Bronchial epithelial cell (primary cell): ENCODE results near the gene DMD. TPM values are rescaled to one million over a fixed set of nuclear protein-coding genes. Genes with fewer than 3 reads are reported as not detected.

Source experiments
- DNase-seq: peaks from one replicate; pipeline ENCODE4 v3.0.0-alpha.2; 2010; ENCODE audit warnings: low read depth
- FAIRE-seq: peaks from 2 replicates; lab custom pipeline; 2011; peaks lifted over from hg19 to GRCh38; lab: Jason Lieb, UNC
- H3K27me3 ChIP-seq: 2 replicates; pipeline ENCODE4 v1.5.1; 2011; ENCODE audit warnings: low read length; ENCODE audit not compliant: control insufficient read depth, insufficient read depth
- H3K36me3 ChIP-seq: 2 replicates; pipeline ENCODE4 v1.5.1; 2011; ENCODE audit warnings: low read length; ENCODE audit not compliant: control insufficient read depth, insufficient read depth
- H3K4me3 ChIP-seq: 2 replicates; pipeline ENCODE4 v1.5.1; 2011; ENCODE audit warnings: mild to moderate bottlenecking, low read depth, low read length, control low read depth
- total RNA-seq: library from RNA; depleted of rRNA; stranded (reverse); fragments of >200 nt; gene quantifications from 2 replicates; pipeline ENCODE4 v1.2.1, GENCODE V29; 2014
- TF ChIP-seq, protein P1 (sequence below): IDR thresholded peaks from 2 replicates; pipeline ENCODE4 v1.5.1; 2011; ENCODE audit warnings: mild to moderate bottlenecking, moderate library complexity, low read length, control low read depth, inconsistent platforms; ENCODE audit not compliant: insufficient read depth, severe bottlenecking

DMD gene
- total RNA-seq, 1 donor from 2014 or later: 4.5 TPM

DNA sequence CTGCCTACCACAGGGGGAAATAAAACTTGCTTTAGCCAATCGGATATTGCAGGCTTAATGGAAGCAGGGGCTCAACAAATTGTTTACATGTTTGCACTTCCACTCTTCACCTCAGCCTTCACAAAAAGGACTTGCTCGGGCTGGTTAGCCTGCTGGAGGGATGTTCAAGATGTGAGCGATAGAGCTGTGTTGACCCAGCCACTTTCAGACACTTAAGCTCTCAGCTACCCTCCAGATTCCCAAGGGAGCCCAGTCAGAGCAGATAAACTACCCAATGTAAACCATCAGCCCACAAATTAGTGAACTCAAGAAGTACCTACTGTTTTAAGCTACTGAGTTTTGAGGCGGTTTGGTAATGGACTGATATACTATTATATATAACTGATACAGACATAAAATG is 1631.1 kb downstream of the DMD start:
- Histone ChIP-seq H3K36me3 (no peaks in the 10 kb centered on the region), H3K27me3 (no peaks in the 10 kb centered on the region), H3K4me3 (no peak overlapping the region)
- no peak for DNase-seq
- TF ChIP-seq, protein P1, sequence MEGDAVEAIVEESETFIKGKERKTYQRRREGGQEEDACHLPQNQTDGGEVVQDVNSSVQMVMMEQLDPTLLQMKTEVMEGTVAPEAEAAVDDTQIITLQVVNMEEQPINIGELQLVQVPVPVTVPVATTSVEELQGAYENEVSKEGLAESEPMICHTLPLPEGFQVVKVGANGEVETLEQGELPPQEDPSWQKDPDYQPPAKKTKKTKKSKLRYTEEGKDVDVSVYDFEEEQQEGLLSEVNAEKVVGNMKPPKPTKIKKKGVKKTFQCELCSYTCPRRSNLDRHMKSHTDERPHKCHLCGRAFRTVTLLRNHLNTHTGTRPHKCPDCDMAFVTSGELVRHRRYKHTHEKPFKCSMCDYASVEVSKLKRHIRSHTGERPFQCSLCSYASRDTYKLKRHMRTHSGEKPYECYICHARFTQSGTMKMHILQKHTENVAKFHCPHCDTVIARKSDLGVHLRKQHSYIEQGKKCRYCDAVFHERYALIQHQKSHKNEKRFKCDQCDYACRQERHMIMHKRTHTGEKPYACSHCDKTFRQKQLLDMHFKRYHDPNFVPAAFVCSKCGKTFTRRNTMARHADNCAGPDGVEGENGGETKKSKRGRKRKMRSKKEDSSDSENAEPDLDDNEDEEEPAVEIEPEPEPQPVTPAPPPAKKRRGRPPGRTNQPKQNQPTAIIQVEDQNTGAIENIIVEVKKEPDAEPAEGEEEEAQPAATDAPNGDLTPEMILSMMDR: no peak
- no peak for FAIRE-seq

GRCh38 chrX:31572360-31572759 is 1639.0 kb downstream of the DMD start:
- no peak overlapping the region for H3K4me3 ChIP-seq
- H3K36me3 ChIP-seq: no peaks in the 10 kb centered on the region
- DNase-seq (no peak), FAIRE-seq (no peak)
- no peaks in the 10 kb centered on the region for H3K27me3 ChIP-seq
- TF ChIP-seq, protein P1: no peak

DNA sequence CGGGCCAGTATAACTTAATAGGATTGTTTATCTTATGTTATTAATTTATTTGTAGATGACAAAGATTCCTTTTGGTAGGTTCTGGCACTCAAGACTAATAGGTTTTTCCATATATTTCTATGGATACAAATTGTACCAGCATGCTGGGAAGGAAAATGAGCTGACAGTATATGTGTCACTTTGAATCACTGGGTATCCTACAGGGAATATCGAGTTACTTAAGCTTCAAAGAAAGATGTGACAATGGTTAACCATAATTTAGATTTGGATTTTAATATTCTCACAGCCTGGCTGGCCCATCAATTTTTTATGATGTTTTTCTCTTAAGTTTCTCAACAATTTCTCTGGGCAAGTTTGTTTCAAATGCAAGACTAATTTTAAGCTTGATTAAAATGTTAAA is 1640.7 kb downstream of the DMD start:
- DNase-seq: no peak
- FAIRE-seq: no peak
- Histone ChIP-seq H3K36me3 (no peaks in the 10 kb centered on the region), H3K27me3 (no peaks in the 10 kb centered on the region), H3K4me3 (no peak overlapping the region)
- TF ChIP-seq, protein P1: no peak

- Histone ChIP-seq H3K27me3 (no peaks in the 10 kb centered on the region), H3K4me3 (no peak overlapping the region), H3K36me3 (no peaks in the 10 kb centered on the region)
- TF ChIP-seq, protein P1: no peak
- DNase-seq (no peak), FAIRE-seq (no peak)
Observed at GRCh38 chrX:31563792-31564191, 1647.6 kb downstream of the DMD start.

DNA sequence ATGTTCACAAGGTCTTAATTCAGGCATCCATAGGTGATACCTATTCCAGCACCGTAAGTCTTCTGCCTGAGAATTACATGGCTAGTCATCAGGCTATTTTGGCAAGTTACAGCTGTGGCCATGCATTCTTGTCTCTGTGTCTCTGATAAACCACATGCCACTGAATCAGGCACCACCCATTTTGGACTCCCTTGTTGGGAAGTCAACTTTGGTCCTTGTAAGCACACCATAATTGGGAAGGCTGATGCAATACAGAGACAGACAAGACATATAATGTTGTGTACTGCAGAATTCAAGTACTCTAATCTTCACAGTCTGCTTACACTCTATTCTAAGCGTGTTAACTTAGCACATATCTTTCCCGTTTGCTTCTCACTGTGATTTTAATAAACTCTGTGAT is 1655.8 kb downstream of the DMD start:
- FAIRE-seq: peak; percentile 62

DNA sequence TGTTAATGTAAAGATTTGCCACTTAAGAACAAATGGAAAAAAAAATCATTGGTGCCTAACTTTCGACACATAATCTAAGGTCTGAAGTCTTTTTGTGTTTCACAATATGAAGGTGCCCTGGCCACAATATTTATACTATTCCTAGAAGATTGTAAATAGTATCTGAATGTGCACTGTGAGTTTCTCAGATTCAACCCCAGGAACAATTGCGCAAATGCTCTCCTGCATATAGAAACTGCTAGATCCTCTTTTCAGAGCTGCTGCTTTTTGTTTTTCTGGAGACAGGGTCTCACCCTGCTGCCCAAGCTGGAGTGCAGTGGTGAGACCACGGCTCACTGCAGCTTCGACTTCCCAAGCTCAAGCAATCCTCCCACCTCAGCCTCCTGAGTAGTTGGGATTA is 1659.4 kb downstream of the DMD start:
- TF ChIP-seq, protein P1: no peak
- DNase-seq: no peak
- no peaks in the 10 kb centered on the region for H3K27me3 ChIP-seq
- H3K4me3 ChIP-seq: no peak overlapping the region
- FAIRE-seq: no peak
- H3K36me3 ChIP-seq: no peaks in the 10 kb centered on the region

More for the DNA sequence above, 1655.8 kb downstream of the DMD start:
- Histone ChIP-seq H3K36me3 (no peaks in the 10 kb centered on the region), H3K27me3 (no peaks in the 10 kb centered on the region), H3K4me3 (no peak overlapping the region)
- no peak for DNase-seq
- TF ChIP-seq, protein P1: no peak
